Ureter (tissue), 1 donor: Measurements from ENCODE around the gene CHMP4A. TPM values are rescaled to one million over a fixed set of nuclear protein-coding genes. Genes with fewer than 3 reads are reported as not detected.
A peak's percentile ranks its signal among the peaks of the same experiment; 100 is the strongest.

Experiments
- DNase-seq: peaks from one replicate; pipeline ENCODE4 v3.0.0-alpha.2; 2020; ENCODE audit warnings: low spot score
- total RNA-seq: library from RNA; stranded (reverse); gene quantifications from one replicate; pipeline ENCODE4 v1.2.4, GENCODE V29; 2023
- donor health status: DM: yes; HTN: yes; CAD: no.

The CHMP4A gene
- total RNA-seq = 58.6 TPM

- DNase-seq = peak; percentile 98
Observed at GRCh38 chr14:24212924-24213865, at the start of gene CHMP4A. Gene CHMP4A (minus strand): TSS chr14:24213488. CDS start chr14:24213439, 49 bp downstream.

- no peak for DNase-seq
Observed at GRCh38 chr14:24261969-24262327, 48.7 kb upstream of the CHMP4A start.

GRCh38 chr14:24261256-24261968, 48.1 kb upstream of the CHMP4A start:
- DNase-seq = no peak

GRCh38 chr14:24260780-24261157, 47.5 kb upstream of the CHMP4A start:
- no peak for DNase-seq

- no peak for DNase-seq
Observed at GRCh38 chr14:24260026-24260779, 46.9 kb upstream of the CHMP4A start.

GRCh38 chr14:24259282-24260025, 46.2 kb upstream of the CHMP4A start:
- peak; percentile 66 for DNase-seq

GRCh38 chr14:24258548-24259265, 45.4 kb upstream of the CHMP4A start:
- DNase-seq = no peak

GRCh38 chr14:24258119-24258518, 44.8 kb upstream of the CHMP4A start:
- DNase-seq = no peak

- DNase-seq = no peak
Observed at GRCh38 chr14:24256960-24257359, 43.7 kb upstream of the CHMP4A start.

GRCh38 chr14:24255931-24256711, 42.8 kb upstream of the CHMP4A start:
- no peak for DNase-seq

- no peak for DNase-seq
Observed at GRCh38 chr14:24255438-24255837, 42.1 kb upstream of the CHMP4A start.

- DNase-seq = no peak
Observed at GRCh38 chr14:24254630-24255392, 41.5 kb upstream of the CHMP4A start.

- no peak for DNase-seq
Observed at GRCh38 chr14:24253936-24254335, 40.6 kb upstream of the CHMP4A start.

GRCh38 chr14:24252289-24253124, 39.2 kb upstream of the CHMP4A start:
- DNase-seq = no peak

- DNase-seq = no peak
Observed at GRCh38 chr14:24251880-24252288, 38.6 kb upstream of the CHMP4A start.

- no peak for DNase-seq
Observed at GRCh38 chr14:24250354-24250753, 37.1 kb upstream of the CHMP4A start.

GRCh38 chr14:24249230-24250021, 36.1 kb upstream of the CHMP4A start:
- no peak for DNase-seq
